ENCODE data around the gene EXOC2.

The EXOC2 gene

DNA sequence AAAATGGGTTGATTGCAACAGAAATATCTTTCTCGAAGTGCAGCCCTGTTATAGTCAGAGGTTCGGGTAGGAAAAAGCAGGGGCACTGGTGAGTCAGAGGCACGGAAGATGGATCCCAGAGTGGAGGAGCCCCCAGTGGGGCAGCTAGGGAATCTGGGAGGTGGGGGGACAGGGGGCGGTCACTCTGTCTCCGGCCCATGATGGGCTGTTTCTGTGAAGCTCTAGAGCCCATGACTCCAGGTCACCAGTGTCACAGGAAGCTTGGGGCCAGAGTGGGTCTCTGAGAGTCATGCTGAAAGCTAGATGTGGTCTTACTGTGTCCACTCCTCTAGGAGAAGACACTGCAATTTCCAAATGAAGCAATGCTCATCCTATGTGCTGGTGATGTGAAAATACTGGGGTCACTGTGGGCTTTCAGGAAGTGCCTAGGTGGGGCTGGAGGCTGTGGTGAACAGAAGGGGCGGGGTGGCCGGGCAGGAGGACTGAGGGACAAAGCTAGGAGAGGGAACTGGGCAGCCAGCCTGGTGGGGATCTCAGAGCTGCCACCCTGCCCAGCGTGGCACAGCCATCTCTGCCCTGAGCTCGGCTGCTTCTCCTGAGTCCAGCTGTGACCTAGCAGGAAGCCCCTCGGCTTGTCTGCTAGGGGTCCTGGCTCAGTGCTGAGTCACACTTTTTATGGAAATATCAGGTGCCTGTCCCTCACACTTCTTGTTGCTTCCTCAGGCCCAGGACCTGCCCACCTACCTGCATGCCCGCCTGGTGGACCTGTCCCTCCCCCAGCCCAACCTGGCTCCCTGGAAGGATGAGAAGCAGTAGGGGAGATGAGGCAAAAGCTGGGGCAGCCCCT is 247.1 kb downstream of the EXOC2 start:
- DNase-seq (ENCODE audit: low read depth in 3 of 3), result no peak

GRCh38 chr6:444653-445275 is 248.2 kb downstream of the EXOC2 start:
- DNase-seq (ENCODE audit: low read depth in 3 of 3), result peak in 1 of 3 experiments; percentile 49

DNA sequence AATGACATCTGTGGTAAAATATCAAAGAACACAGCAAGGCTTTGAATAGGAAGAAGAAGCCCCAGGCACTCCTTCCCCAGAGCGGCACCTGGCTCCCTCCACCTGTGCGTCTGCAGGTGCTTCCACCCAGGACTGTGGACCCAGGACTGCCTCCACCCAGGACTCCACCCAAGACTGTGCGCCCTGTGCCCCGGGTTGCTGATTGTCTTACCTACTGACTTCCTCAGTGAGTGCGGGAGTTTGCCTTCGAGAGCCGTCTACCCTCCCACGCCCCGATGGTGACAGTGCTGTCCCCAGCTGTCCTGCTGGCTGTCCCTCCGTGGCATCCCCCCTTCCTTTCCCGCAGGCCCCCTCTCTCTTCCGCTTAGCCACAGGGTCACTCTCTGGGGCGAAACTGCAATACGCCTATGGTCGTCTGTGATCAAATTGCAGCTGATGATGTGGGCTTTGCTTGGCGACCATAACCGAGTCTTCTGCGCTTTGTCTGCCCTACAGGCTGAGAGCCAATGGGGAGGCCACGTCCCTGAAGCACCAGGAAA is 249.2 kb downstream of the EXOC2 start:
- no peak for DNase-seq (ENCODE audit: low read depth in 3 of 3)

DNA sequence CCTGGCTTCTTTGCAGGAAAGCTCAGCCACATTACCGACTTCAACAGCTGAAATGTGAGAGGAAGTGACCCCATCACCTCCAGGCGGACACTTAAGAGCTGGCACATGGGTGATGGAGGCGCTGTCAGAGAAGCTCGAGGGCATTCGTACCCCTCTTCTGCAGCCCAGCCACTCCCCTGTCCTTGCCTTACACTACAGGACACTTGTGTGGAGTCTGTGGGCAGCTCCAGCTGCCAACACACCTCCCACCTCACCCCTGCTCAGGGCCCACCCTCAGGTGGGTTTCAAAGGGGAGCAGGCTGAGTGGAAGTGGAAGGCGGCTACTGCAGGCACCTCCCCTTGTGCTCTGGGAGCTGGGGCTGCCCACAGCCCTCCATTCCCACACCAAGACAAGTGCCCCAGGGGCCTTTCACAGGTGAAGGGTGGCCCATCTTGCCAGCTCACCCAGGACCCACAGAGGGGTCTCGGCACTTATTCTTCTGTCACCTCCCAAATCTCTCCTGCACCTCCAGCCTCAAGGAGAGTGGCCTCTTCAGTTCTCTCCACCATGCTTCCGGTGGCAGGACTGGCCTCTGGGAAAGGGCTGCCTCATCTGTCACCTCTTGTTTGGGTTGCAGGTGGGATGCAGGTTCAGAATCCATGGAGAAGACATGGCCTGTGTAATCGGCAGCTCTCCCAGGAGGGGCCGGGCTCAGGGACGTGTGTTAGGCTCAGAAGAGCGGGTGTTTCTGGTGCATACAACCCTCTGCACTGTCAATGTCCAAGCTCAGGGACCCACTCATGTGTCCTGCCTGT is 251.6 kb downstream of the EXOC2 start:
- no peak for DNase-seq (ENCODE audit: low read depth in 3 of 3)

DNA sequence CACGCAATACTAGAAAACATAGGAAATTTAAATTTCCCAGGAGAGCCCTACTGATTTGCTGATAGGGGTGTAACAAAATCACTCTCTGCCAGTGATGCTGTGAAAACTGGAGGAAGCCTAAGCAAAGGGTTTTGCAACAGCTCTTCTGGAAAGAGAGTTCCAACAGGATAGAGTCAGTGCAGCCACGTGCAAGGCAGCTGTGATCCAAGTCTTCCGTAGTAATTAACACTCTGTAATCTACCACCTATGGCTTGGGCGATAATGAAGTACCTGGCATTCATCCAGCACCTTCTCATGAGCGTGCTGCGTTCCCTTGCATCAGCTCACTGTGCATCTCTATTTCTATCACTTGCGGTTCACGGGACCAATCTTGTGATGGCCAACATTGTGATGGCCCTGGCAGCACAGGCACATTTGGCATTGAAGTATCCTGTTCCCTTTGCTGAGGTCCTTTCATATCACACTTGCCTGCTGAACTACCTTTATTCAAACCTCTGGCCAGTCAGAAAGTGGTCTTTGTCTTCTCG is 253.2 kb downstream of the EXOC2 start:
- no peak for DNase-seq (ENCODE audit: low read depth in 3 of 3)

GRCh38 chr6:438634-439170 is 254.2 kb downstream of the EXOC2 start:
- DNase-seq (ENCODE audit: low read depth in 3 of 3), result no peak

DNA sequence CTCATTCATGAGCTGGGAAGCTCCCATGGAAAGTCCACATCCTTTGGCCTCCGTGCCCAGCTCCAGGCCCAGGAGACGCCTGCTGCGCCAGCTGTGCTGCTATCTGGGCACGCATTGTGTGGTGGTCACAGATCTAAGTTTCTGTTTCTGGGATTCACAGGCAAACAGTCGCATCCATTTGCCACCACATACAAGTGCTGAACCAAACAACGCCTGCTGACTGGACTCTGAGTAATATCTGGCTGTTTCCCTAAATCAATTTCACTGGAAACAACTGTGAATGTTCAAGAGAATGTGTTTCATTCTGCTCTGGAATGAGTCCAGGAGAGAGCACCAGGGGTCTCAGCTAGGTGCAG is 255.9 kb downstream of the EXOC2 start:
- DNase-seq (ENCODE audit: low read depth in 3 of 3), result no peak

DNA sequence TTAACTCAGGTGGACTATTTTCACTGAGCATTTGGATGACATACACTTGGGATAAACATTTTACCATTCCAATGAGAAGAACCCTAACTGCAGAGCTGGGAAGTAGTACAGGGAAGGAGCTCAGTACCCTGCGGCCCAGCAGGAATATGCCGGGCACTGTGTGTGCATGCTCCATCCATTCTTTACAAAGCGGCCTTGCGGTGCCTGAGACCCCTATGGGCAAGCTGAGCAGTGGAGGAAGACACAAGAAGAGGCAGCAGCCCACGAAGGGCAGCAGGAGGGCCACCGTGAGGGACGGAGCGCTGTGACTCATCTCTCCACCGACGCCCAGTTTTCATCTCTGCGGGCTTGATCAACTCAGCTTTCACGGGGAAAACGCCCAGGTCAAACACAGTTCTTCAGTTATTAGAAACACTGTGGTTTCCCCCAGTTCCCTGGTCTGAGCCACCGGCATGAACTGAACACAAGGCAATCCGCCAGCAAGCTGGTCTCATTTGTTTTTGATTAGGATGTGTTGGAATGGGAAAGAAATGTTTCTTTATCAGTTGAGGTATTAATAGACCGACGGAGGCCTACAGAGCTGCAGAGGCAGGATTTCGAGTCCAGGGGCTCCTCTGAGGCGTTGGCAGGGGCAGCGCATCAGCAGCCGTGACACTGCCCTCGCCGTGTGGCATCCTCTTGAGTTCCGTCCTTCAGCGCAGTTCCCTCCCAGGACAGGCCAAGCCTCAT is 256.5 kb downstream of the EXOC2 start:
- DNase-seq (ENCODE audit: low read depth in 3 of 3), result no peak

- no peak for DNase-seq (ENCODE audit: low read depth in 3 of 3)
These were observed 257.3 kb downstream of the EXOC2 start for GRCh38 chr6:435441-436307.

All from stimulated activated CD4-positive, alpha-beta T cell treated with anti-CD3 and anti-CD28 coated beads, TNF-alpha, amount 100 ng/mL, for 4 hours (primary cell).